ENCODE measurements around the gene ACVR1B.

Gene ACVR1B

DNA sequence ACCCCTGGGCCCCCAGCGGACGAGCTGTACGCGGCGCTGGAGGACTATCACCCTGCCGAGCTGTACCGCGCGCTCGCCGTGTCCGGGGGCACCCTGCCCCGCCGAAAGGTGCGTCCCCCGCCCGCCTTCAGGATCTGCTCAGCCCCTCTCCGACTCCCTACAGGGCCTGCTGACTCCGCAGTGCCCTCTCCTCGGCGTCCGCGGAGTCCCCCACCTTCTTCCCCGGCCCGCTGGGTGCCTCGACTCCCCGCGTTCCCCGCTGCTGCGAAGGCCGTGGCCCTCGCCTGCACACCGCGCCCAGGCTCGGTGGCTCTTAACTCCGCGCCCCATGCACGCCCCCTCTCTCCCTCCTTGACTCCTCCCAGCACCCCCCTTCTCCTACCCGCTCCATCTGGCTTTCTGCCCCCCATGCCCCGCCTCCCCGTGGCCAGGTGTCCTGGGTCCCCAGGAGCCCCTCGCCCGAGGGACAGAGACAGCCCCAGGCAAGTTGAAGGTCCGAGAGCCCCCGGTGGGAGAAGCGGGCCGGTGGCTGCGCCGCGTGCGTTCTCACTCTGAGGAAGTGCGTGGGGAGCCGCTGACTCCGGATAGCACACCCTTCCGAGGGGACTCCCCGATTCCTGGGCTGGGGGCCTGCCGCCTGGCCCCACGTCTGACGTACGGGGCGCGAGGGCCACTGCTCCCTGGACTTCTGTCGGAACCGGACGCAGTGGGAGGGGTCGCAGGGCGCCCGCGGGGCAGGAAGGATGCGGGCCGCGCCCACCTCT, 55.8 kb downstream of the ACVR1B start:
- WGBS, result 3% methylated on average over 72 of the region's 72 CpGs
- Histone ChIP-seq H3K4me3 (ENCODE audit: low read length) (peak overlapping the region; percentile 53), H3K27ac (ENCODE audit: low read depth, low read length) (no peak overlapping the region), H3K9ac (ENCODE audit: low read depth, low read length) (no peak overlapping the region), H3K4me1 (ENCODE audit: insufficient read depth, low read length) (peaks cover 20% of the 10 kb centered on the region), H3K27me3 (ENCODE audit: insufficient read depth, low read length) (peaks cover 48% of the 10 kb centered on the region), H3K36me3 (ENCODE audit: insufficient read depth, low read length) (peaks cover 3% of the 10 kb centered on the region; the same call in 1 of the 2 replicates), H3K9me3 (ENCODE audit: insufficient read depth, low read depth, low read length) (no peaks in the 10 kb centered on the region)

GRCh38 chr12:52007982-52008510, 56.5 kb downstream of the ACVR1B start:
- 57% methylated on average over 2 of the region's 5 CpGs for WGBS
- H3K36me3 ChIP-seq (ENCODE audit: insufficient read depth, low read length), result peaks cover 3% of the 10 kb centered on the region; the same call in 1 of the 2 replicates
- no peak overlapping the region for H3K27ac ChIP-seq (ENCODE audit: low read depth, low read length)
- H3K4me3 ChIP-seq (ENCODE audit: low read length), result peak overlapping the region; percentile 53; the same call in 1 of the 2 replicates
- no peaks in the 10 kb centered on the region for H3K9me3 ChIP-seq (ENCODE audit: insufficient read depth, low read depth, low read length)
- peaks cover 48% of the 10 kb centered on the region for H3K27me3 ChIP-seq (ENCODE audit: insufficient read depth, low read length)
- H3K9ac ChIP-seq (ENCODE audit: low read depth, low read length), result no peak overlapping the region
- H3K4me1 ChIP-seq (ENCODE audit: insufficient read depth, low read length), result peaks cover 20% of the 10 kb centered on the region

DNA sequence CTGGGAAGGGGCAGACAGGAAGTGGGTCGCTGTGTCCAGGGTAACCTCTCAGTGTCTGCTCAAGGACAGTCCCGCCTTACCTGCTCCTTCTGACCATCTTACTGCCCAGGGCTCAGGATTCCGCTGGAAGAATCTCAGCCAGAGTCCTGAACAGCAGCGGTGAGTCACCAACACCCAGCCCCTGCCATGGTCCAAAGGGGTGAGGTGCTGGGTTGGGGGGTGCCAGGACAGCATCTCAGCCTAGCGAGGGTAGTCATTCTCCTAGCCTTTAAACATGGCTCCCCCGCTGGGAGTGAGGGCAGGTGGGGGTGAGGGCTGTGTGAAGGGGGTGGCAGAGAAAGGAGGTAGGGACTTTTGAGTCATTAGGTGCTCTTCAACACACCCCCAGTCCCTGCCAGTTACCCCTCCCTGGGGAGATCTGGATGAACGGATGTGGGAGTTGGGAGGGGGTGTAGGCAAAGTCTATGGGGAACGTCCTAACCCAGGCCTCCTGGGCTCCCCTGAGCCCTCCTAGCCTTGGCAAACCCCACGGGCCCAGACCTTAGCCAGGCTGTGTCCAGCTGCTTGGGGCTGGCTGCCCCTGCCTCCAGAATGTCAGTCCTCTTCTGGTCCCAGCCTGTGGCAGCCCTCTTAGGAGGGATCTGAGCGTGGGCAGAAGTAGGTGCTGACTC, 57.7 kb downstream of the ACVR1B start:
- peaks cover 57% of the 10 kb centered on the region for H3K27me3 ChIP-seq (ENCODE audit: insufficient read depth, low read length)

GRCh38 chr12:52010152-52010622, 58.7 kb downstream of the ACVR1B start:
- peaks cover 57% of the 10 kb centered on the region for H3K27me3 ChIP-seq (ENCODE audit: insufficient read depth, low read length)
- peak overlapping the region; percentile 12; the same call in 1 of the 2 replicates for H3K4me3 ChIP-seq (ENCODE audit: low read length)
- no peaks in the 10 kb centered on the region for H3K9me3 ChIP-seq (ENCODE audit: insufficient read depth, low read depth, low read length)
- H3K4me1 ChIP-seq (ENCODE audit: insufficient read depth, low read length), result peaks cover 20% of the 10 kb centered on the region
- H3K36me3 ChIP-seq (ENCODE audit: insufficient read depth, low read length), result peaks cover 3% of the 10 kb centered on the region; the same call in 1 of the 2 replicates
- peak overlapping the region; percentile 62 for H3K9ac ChIP-seq (ENCODE audit: low read depth, low read length)
- 11% methylated on average over 11 of the region's 11 CpGs for WGBS
- peak overlapping the region; percentile 63; the same call in 1 of the 2 replicates for H3K27ac ChIP-seq (ENCODE audit: low read depth, low read length)

More for the DNA sequence above, 57.7 kb downstream of the ACVR1B start:
- Histone ChIP-seq H3K4me3 (ENCODE audit: low read length) (no peak overlapping the region), H3K4me1 (ENCODE audit: insufficient read depth, low read length) (peaks cover 20% of the 10 kb centered on the region), H3K9ac (ENCODE audit: low read depth, low read length) (0 out of 2 replicates have a peak overlapping the region, but pooled peaks have one; percentile 62), H3K36me3 (ENCODE audit: insufficient read depth, low read length) (peaks cover 3% of the 10 kb centered on the region; the same call in 1 of the 2 replicates), H3K27ac (ENCODE audit: low read depth, low read length) (no peak overlapping the region), H3K9me3 (ENCODE audit: insufficient read depth, low read depth, low read length) (no peaks in the 10 kb centered on the region)
- 80% methylated on average over 9 of the region's 10 CpGs for WGBS

DNA sequence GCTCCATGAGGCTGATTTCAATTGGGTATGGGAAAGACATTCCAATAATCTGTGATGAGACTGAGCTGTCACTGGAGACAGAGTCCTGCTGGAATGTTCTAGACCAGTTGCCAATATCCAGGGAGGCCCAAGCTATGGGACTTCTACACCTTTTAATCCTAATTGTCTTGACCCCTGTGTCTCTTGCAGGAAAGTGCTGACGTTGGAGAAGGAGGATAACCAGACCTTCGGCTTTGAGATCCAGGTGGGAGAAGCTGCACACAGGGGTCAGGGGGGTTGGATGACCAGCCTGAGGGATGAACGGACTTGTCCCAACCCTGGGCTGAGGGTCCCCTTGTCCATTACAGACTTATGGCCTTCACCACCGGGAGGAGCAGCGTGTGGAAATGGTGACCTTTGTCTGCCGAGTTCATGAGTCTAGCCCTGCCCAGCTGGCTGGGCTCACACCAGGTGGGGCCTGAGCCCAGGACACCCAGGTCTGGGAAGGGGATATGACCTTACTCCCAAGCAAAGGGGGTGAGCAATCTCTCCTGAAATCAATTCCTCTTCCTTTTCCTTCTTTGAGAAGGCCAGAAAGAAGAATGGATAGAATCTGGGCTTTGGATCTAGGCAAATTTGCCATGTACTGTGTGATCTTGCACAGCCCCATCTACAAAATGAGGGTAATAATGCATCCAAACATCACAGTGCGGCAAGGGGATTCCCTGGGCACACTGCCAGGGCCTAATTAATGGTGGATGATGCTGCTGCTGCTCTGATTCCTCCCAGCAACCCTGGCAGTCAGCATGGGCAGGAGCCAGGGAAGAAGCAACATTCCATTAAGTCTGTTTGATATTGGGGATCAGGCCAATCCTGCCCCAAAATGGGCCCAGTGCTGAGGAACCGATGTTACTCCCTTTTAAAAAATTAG, 59.4 kb downstream of the ACVR1B start:
- Histone ChIP-seq H3K4me3 (ENCODE audit: low read length) (peak overlapping the region; percentile 12; the same call in 1 of the 2 replicates), H3K9me3 (ENCODE audit: insufficient read depth, low read depth, low read length) (no peaks in the 10 kb centered on the region), H3K4me1 (ENCODE audit: insufficient read depth, low read length) (peaks cover 17% of the 10 kb centered on the region), H3K27ac (ENCODE audit: low read depth, low read length) (peak overlapping the region; percentile 63; the same call in 1 of the 2 replicates), H3K27me3 (ENCODE audit: insufficient read depth, low read length) (peaks cover 57% of the 10 kb centered on the region), H3K9ac (ENCODE audit: low read depth, low read length) (peak overlapping the region; percentile 22; the same call in 1 of the 2 replicates), H3K36me3 (ENCODE audit: insufficient read depth, low read length) (peaks cover 3% of the 10 kb centered on the region; the same call in 1 of the 2 replicates)
- 83% methylated on average over 8 of the region's 8 CpGs for WGBS

- no peak overlapping the region for H3K27ac ChIP-seq (ENCODE audit: low read depth, low read length)
- no peaks in the 10 kb centered on the region for H3K9me3 ChIP-seq (ENCODE audit: insufficient read depth, low read depth, low read length)
- WGBS, result 93% methylated on average over 8 of the region's 8 CpGs
- H3K4me1 ChIP-seq (ENCODE audit: insufficient read depth, low read length), result peaks cover 17% of the 10 kb centered on the region
- H3K36me3 ChIP-seq (ENCODE audit: insufficient read depth, low read length), result peaks cover 3% of the 10 kb centered on the region; the same call in 1 of the 2 replicates
- H3K4me3 ChIP-seq (ENCODE audit: low read length), result no peak overlapping the region
- peaks cover 56% of the 10 kb centered on the region for H3K27me3 ChIP-seq (ENCODE audit: insufficient read depth, low read length)
- no peak overlapping the region for H3K9ac ChIP-seq (ENCODE audit: low read depth, low read length)
These were observed 60.2 kb downstream of the ACVR1B start for GRCh38 chr12:52011602-52012214.

- Histone ChIP-seq H3K27me3 (ENCODE audit: insufficient read depth, low read length) (peaks cover 44% of the 10 kb centered on the region), H3K4me1 (ENCODE audit: insufficient read depth, low read length) (peaks cover 17% of the 10 kb centered on the region)
- 78% methylated on average over 16 of the region's 16 CpGs for WGBS
These were observed 62.3 kb downstream of the ACVR1B start for GRCh38 chr12:52013626-52014310.

DNA sequence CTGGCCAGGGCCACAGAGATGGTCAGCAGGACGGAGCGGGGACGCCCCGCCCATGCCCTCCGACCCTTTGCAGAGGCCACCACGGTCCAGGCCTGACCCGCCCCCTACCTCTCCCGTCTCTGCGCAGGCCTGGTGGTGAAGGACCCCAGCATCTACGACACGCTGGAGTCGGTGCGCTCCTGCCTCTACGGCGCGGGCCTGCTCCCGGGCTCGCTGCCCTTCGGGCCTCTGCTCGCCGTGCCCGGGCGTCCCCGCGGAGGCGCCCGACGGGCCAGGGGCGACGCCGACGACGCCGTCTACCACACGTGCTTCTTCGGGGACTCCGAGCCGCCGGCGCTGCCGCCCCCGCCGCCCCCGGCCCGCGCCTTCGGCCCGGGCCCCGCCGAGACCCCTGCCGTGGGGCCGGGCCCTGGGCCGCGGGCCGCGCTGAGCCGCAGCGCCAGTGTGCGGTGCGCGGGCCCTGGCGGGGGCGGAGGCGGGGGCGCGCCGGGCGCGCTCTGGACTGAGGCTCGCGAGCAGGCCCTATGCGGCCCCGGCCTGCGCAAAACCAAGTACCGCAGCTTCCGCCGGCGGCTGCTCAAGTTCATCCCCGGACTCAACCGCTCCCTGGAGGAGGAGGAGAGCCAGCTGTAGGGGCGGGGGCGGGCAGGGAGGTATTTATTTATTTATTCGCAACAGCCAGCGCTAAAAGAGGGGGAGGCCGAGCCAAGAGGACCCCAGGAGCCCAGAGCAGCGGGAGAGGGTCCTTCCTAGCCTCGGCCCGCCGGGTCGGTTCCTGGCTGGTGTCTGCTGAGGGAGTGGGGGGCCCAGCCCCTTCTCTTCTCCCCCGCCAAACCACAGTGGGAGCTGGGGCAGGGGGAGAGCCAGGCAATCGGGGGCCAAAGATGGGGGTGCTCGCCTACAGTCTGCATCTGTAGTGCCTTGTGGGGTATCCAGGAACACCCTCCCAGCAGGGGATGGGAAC, 63.4 kb downstream of the ACVR1B start:
- H3K9me3 ChIP-seq (ENCODE audit: insufficient read depth, low read depth, low read length), result no peaks in the 10 kb centered on the region
- H3K27me3 ChIP-seq (ENCODE audit: insufficient read depth, low read length), result peaks cover 42% of the 10 kb centered on the region
- H3K4me1 ChIP-seq (ENCODE audit: insufficient read depth, low read length), result peaks cover 11% of the 10 kb centered on the region
- H3K36me3 ChIP-seq (ENCODE audit: insufficient read depth, low read length), result peaks cover 3% of the 10 kb centered on the region; the same call in 1 of the 2 replicates
- no peak overlapping the region for H3K27ac ChIP-seq (ENCODE audit: low read depth, low read length)
- H3K9ac ChIP-seq (ENCODE audit: low read depth, low read length), result peak overlapping the region; percentile 56; the same call in 1 of the 2 replicates
- peak overlapping the region; percentile 44 for H3K4me3 ChIP-seq (ENCODE audit: low read length)
- 13% methylated on average over 93 of the region's 93 CpGs for WGBS

More at GRCh38 chr12:52013626-52014310, 62.3 kb downstream of the ACVR1B start:
- H3K36me3 ChIP-seq (ENCODE audit: insufficient read depth, low read length), result peaks cover 3% of the 10 kb centered on the region; the same call in 1 of the 2 replicates
- no peak overlapping the region for H3K4me3 ChIP-seq (ENCODE audit: low read length)
- no peak overlapping the region for H3K9ac ChIP-seq (ENCODE audit: low read depth, low read length)
- H3K27ac ChIP-seq (ENCODE audit: low read depth, low read length), result no peak overlapping the region
- no peaks in the 10 kb centered on the region for H3K9me3 ChIP-seq (ENCODE audit: insufficient read depth, low read depth, low read length)

DNA sequence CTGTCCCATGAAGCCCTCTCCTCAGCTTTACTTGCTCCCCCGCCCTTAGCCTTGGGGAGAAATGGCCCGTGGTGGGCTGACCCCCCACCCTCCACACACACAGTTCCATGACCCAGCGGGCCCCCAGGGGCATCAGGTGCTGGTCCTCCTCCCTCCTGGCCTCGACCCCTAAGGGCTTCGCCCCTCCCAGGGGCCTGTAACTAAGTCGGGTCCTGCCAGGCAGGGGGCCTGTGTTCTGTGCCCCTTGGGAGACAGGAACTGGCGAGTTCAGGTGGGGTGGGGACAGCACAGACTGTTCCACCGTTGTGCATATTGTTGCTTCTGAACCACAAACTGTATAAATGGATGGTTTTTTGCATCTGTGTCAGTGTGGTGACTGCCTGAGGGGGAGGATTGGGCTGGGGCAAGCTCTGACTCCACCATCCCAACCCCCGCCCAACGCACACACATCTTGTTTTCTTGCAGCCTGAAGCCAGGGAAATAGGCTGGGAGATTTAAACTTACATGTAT, 64.1 kb downstream of the ACVR1B start:
- peaks cover 9% of the 10 kb centered on the region for H3K4me1 ChIP-seq (ENCODE audit: insufficient read depth, low read length)
- peaks cover 42% of the 10 kb centered on the region for H3K27me3 ChIP-seq (ENCODE audit: insufficient read depth, low read length)
- no peaks in the 10 kb centered on the region for H3K9me3 ChIP-seq (ENCODE audit: insufficient read depth, low read depth, low read length)
- H3K4me3 ChIP-seq (ENCODE audit: low read length), result no peak overlapping the region; the same call in 1 of the 2 replicates
- WGBS, result 78% methylated on average over 10 of the region's 10 CpGs
- no peak overlapping the region for H3K27ac ChIP-seq (ENCODE audit: low read depth, low read length)
- no peak overlapping the region for H3K9ac ChIP-seq (ENCODE audit: low read depth, low read length)
- H3K36me3 ChIP-seq (ENCODE audit: insufficient read depth, low read length), result peaks cover 3% of the 10 kb centered on the region; the same call in 1 of the 2 replicates
